GM10266 (cell line): ENCODE results near the gene PTGDS.

Experiments used
- DNase-seq: peaks from one replicate; pipeline ENCODE4 v3.0.0; 2012; ENCODE audit errors: extremely low spot score
- TF ChIP-seq, protein P1 (sequence below): IDR thresholded peaks from 2 replicates; pipeline ENCODE4 v1.5.1; 2012; ENCODE audit warnings: mild to moderate bottlenecking, low read depth; ENCODE audit not compliant: control insufficient read depth, insufficient read depth; ENCODE audit errors: missing control alignments

PTGDS gene

GRCh38 chr9:136942112-136942880 is 35.0 kb upstream of the PTGDS start:
- TF ChIP-seq, protein P1, sequence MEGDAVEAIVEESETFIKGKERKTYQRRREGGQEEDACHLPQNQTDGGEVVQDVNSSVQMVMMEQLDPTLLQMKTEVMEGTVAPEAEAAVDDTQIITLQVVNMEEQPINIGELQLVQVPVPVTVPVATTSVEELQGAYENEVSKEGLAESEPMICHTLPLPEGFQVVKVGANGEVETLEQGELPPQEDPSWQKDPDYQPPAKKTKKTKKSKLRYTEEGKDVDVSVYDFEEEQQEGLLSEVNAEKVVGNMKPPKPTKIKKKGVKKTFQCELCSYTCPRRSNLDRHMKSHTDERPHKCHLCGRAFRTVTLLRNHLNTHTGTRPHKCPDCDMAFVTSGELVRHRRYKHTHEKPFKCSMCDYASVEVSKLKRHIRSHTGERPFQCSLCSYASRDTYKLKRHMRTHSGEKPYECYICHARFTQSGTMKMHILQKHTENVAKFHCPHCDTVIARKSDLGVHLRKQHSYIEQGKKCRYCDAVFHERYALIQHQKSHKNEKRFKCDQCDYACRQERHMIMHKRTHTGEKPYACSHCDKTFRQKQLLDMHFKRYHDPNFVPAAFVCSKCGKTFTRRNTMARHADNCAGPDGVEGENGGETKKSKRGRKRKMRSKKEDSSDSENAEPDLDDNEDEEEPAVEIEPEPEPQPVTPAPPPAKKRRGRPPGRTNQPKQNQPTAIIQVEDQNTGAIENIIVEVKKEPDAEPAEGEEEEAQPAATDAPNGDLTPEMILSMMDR, result no peak
- DNase-seq, result no peak

DNA sequence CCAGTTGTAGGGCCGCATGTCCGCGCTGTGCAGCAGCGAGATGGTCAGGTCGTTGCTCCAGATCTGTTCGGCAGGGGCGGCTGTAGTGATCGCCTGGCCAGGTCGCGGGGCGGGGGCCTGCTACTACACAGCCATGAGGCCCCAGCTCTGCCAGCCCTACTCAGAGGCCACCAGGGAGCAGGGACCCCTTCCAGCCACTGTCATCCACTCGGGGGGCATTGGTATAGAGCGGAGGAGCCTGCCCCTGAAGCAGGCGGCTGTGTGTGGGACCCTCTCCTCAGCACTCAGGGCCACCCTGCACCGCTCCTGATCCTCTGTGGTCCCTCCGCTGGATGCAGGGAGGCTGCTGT is 34.4 kb upstream of the PTGDS start:
- DNase-seq, result no peak

DNA sequence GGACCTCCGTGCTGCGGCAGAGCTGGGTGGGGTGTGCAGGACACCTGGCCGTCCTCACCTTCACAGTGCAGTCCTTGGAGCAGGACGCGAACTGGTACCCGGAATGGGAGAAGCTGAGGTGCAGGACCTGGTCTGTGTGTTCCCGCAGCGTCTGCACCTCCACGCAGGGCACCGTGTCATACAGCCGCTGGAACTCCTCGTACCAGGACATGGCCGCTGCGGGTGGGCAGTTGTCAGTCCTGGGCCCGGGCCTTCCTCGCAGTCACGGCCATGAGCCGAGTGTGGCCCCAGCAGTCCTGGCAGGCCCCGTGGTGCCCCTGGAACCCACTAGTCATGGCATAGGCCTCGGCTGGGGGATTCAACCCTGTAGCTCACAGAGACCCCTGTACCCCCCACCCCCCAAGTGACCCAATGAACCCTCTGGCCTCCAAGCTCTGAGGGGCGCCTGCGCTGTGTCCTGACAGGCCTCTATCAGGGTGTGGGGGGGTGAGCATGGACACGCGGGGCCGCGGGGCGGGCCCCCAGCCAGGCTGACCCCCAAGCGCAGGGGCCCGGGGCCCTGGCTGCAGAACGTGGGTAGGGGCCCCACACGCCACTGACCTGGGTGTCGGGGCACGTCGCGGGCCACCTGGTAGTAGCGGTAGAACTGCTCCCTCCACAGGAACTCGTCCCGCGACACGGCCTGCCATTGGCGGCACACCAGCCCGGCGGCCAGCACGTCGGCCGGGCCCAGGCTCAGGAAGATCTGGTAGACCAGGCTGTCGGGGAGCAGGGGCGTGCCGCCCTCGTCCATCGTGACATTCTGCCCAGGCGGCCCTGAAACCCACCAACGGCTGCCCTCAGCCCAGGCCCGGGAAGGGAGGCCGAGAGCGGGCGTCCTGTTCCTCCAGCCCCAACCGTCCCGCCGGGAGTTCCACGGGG is 33.8 kb upstream of the PTGDS start:
- TF ChIP-seq, protein P1, result peak; percentile 20
- peak; percentile 85 for DNase-seq

More for the DNA sequence above, 34.4 kb upstream of the PTGDS start:
- TF ChIP-seq, protein P1, result no peak

GRCh38 chr9:136944212-136944518 is 33.1 kb upstream of the PTGDS start:
- peak; percentile 91 for DNase-seq

DNA sequence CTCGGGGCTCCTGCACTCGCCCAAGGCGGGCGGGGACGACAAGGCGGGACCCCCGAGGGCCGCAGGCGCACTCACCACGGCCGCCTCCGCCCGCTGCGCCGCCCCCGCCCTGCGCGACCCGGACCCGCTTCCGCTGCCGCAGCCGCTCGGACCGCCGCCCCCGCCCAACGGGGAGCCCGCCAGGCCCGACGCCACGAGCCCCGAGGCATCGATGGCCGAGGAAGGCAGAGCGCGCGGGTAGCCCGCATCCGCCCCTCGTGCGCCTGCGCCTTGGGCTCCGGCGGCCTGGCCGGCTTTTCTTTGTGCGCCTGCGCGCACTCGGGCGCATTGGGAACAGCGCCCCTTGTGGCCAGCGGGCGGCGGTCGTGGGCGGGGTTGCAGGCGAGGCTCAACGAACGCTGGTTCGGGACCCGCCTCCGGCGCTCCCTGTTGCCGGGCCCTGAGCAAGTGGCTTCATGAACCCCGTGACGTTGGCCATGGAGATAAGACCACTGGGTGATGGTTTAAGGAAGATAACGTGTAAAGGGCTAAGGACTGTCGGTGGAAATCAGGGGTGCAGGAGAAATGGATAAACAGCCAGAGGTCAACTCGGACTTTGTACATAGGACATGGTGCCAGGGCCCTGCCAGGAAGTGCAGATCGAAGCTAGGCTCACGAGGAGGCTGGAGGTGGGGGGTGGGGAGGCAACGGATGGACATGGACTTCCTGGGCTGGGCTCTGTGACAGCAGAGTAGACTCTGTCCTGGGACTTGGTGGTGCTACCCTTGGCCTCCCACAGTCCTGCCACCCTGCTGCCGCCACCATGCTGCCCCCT is 32.6 kb upstream of the PTGDS start, which contains the start of the genes C8G and FBXW5:
Gene C8G (plus strand): TSS at position 725 of the 814 bp plus-strand sequence. CDS start 78 bp downstream, at position 803.
Gene FBXW5 (minus strand): TSS at position 220 of the 814 bp plus-strand sequence. CDS start 655 bp downstream, outside the sequence.
- TF ChIP-seq, protein P1, result peak; percentile 89
- DNase-seq, result peak; percentile 100

More at GRCh38 chr9:136944212-136944518, 33.1 kb upstream of the PTGDS start:
- TF ChIP-seq, protein P1, result peak; percentile 41

DNA sequence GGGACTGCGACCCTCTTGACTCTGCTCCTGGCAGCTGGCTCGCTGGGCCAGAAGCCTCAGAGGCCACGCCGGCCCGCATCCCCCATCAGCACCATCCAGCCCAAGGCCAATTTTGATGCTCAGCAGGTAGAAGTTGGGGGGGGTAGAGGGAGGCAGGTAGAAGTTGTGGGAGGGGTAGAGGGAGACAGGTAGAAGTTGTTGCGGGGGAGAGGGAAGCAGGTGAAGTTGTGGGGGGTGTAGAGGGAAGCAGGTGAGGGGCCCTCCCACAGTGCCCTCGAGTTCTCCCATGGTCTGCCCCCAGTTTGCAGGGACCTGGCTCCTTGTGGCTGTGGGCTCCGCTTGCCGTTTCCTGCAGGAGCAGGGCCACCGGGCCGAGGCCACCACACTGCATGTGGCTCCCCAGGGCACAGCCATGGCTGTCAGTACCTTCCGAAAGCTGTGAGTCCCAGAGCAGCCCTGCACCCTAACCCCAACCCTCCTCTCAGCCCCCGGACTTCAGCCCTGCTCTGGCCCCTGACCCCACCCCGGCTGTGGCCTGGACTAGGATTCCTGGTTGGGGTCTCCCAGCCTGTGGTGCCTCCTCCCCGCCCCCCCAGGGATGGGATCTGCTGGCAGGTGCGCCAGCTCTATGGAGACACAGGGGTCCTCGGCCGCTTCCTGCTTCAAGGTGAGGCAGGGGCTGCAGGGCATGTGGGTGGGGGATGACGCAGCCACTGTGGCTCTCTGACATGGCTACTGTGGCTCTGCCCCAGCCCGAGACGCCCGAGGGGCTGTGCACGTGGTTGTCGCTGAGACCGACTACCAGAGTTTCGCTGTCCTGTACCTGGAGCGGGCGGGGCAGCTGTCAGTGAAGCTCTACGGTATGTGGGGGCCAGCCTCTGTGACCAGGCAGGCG is 31.7 kb upstream of the PTGDS start:
- TF ChIP-seq, protein P1, result no peak
- DNase-seq, result no peak
